ENCODE data around the gene OR13C8. TPM values are rescaled to one million over a fixed set of nuclear protein-coding genes. Genes with fewer than 3 reads are reported as not detected.

Gene OR13C8
- not detected in 2 replicates for total RNA-seq (2021; fragmentation: NEBNext Ultra II Directional; extraction: Animal tissue kit (Norgen Biotek cat#: 25700))
- not detected in 2 replicates for polyA plus RNA-seq (2011; rRNA removed)
- polyA plus RNA-seq (2011; cell fraction: cytosol; rRNA removed), result not detected
- polyA plus RNA-seq (2011; cell fraction: nucleus; rRNA removed), result not detected
- polyA plus RNA-seq (2012, experiment 1 of 2), result not detected in 4 replicates
- polyA plus RNA-seq (2012, experiment 2 of 2), result not detected
- not detected for polyA plus RNA-seq (2013, experiment 1 of 2)
- not detected for polyA plus RNA-seq (2013, experiment 2 of 2)
- polyA minus RNA-seq (2011; rRNA and poly(A)+ RNA removed), result not detected in 2 replicates
- not detected for polyA minus RNA-seq (2011; cell fraction: cytosol; rRNA and poly(A)+ RNA removed)
- not detected for polyA minus RNA-seq (2011; cell fraction: nucleus; rRNA and poly(A)+ RNA removed)
- long read RNA-seq, experiment 1, result 0 reads
- long read RNA-seq, experiment 2, result 0 reads

- Histone ChIP-seq H2BK12ac (ENCODE audit: low read depth, low read length) (no peak within 1 kb of the TSS), H3K79me2 (ENCODE audit: control insufficient read depth in 1 of 2, insufficient read depth in 2 of 2, low read length in 2 of 2) (no peaks in the 10 kb centered on the region), H3K4me1 (replicated peaks in 1 of 4; ENCODE audit: control insufficient read depth in 3 of 4, insufficient read depth in 4 of 4, low read length in 3 of 4) (no peaks in the 10 kb centered on the region), H3K27ac (ENCODE audit: low read depth, low read length) (no peak within 1 kb of the TSS), H2AK5ac (ENCODE audit: low read depth, low read length) (no peak within 1 kb of the TSS), H4K8ac (ENCODE audit: extremely low read depth, insufficient read depth, low read length) (no peak within 1 kb of the TSS), H3K36me3 (ENCODE audit: control insufficient read depth in 2 of 4, insufficient read depth in 4 of 4, low read length in 3 of 4) (no peaks in the 10 kb centered on the region), H3K79me1 (ENCODE audit: low read depth, low read length) (no peaks in the 10 kb centered on the region), H4K20me1 (replicated peaks in 1 of 2; ENCODE audit: control insufficient read depth in 1 of 2, insufficient read depth in 2 of 2, low read length in 2 of 2) (no peaks in the 10 kb centered on the region), H3K56ac (replicated peaks; ENCODE audit: insufficient read length, low read depth, low read length) (no peak within 1 kb of the TSS), H3K4me2 (ENCODE audit: insufficient read depth in 1 of 2, low read depth in 2 of 2, low read length in 2 of 2) (no peak within 1 kb of the TSS), H3K23ac (ENCODE audit: insufficient read length) (no peak within 1 kb of the TSS), H3K23me2 (ENCODE audit: low read depth, low read length) (no peaks in the 10 kb centered on the region), H3K4ac (replicated peaks; ENCODE audit: insufficient read length, low read depth, low read length) (no peak within 1 kb of the TSS), H3K18ac (ENCODE audit: extremely low read depth, low read length) (no peak within 1 kb of the TSS), H3K27me3 (replicated peaks in 1 of 4; ENCODE audit: control insufficient read depth in 3 of 4, extremely low read depth in 1 of 4, insufficient read depth in 3 of 4, low read length in 3 of 4) (no peaks in the 10 kb centered on the region), H2BK15ac (ENCODE audit: low read length) (no peak within 1 kb of the TSS), H2BK5ac (ENCODE audit: low read depth, low read length) (no peak within 1 kb of the TSS), H3K9me3 (ENCODE audit: insufficient read depth in 2 of 2, low read depth in 1 of 2, low read length in 1 of 2) (no peaks in the 10 kb centered on the region), H2AFZ (ENCODE audit: low read length) (no peak within 1 kb of the TSS), H2BK120ac (replicated peaks; ENCODE audit: low read depth, low read length) (no peak within 1 kb of the TSS), H4K91ac (replicated peaks; ENCODE audit: insufficient read length, low read length) (no peak within 1 kb of the TSS), H3K9ac (replicated peaks in 1 of 4; ENCODE audit: extremely low read depth in 1 of 4, low read depth in 3 of 4, low read length in 3 of 4) (no peak within 1 kb of the TSS), H3K14ac (ENCODE audit: insufficient read length) (no peak within 1 kb of the TSS), H3K4me3 (ENCODE audit: extremely low read depth in 1 of 4, insufficient read depth in 2 of 4, low read depth in 3 of 4, low read length in 4 of 4) (no peak within 1 kb of the TSS), H2BK20ac (ENCODE audit: low read length) (no peak within 1 kb of the TSS), H4K5ac (ENCODE audit: insufficient read length, low read depth, low read length) (no peak within 1 kb of the TSS)
- 95% methylated on average over 4 of the region's 4 CpGs; no CpG with 5 or more reads in 1 of the 2 experiments for WGBS, 2 experiments (ENCODE audit: extremely low coverage in 1 of 2, insufficient coverage in 1 of 2, insufficient read length in 1 of 2, insufficient replicate concordance in 2 of 2, low coverage in 1 of 2, low lambda C conversion rate in 2 of 2, missing lambda C conversion rate in 1 of 2)
- DNase-seq (ENCODE audit: low read depth in 1 of 2, low spot score in 2 of 2), result no peak
- FAIRE-seq, result no peak
- CTCF ChIA-PET (ENCODE audit: partially characterized antibody), result no interaction called here
- POLR2A ChIA-PET (ENCODE audit: partially characterized antibody), result no interaction called here
- TF ChIP-seq SIRT6 (IDR thresholded peaks at IDR 0.05; ENCODE audit: low read length) (no peak), NANOG (IDR thresholded peaks at IDR 0.05; ENCODE audit: insufficient read depth, low read depth, low read length, poor library complexity, severe bottlenecking) (no peak), BACH1 (IDR thresholded peaks at IDR 0.05; ENCODE audit: low read length) (no peak), EGR1 (IDR thresholded peaks at IDR 0.05; ENCODE audit: borderline replicate concordance, low read depth, low read length) (no peak), E2F6 (IDR thresholded peaks at IDR 0.05) (no peak), ZNF274 (IDR thresholded peaks at IDR 0.05; ENCODE audit: borderline replicate concordance, extremely low read depth, low read length) (no peak), SIN3A (conservative IDR thresholded peaks at IDR 0.05 in 1 of 2, IDR thresholded peaks at IDR 0.05 in 1 of 2; ENCODE audit: low read depth in 1 of 2, low read length in 2 of 2) (no peak), SIX5 (IDR thresholded peaks at IDR 0.05; ENCODE audit: low read depth, low read length) (no peak), KDM4A (IDR thresholded peaks at IDR 0.05; ENCODE audit: low read depth, low read length, severe bottlenecking) (no peak), POU5F1 (IDR thresholded peaks at IDR 0.05; ENCODE audit: low read depth, low read length) (no peak), TCF12 (IDR thresholded peaks at IDR 0.05; ENCODE audit: low read depth, low read length) (no peak), EP300 (IDR thresholded peaks at IDR 0.05; ENCODE audit: borderline replicate concordance in 1 of 2, low read depth in 2 of 2, low read length in 2 of 2) (no peak)
Measured at GRCh38 chr9:104568868-104569267, at the start of gene OR13C8. Gene OR13C8, plus strand, starts transcription at chr9:104569168. Its CDS starts 0 bp downstream, at chr9:104569168.
